Breast epithelium (tissue), 4 donors: ENCODE measurements around the gene ALDH7A1. TPM values are rescaled to one million over a fixed set of nuclear protein-coding genes. Genes with fewer than 3 reads are reported as not detected.

ENCODE experiments used
- DNase-seq, 2 donors: peaks; one replicate each; pipeline ENCODE4 v3.0.0-alpha.2; 2019; ENCODE audit warnings: low spot score in 2 of 2
- H3K27ac ChIP-seq, 2 donors: fragments of 200-600 bp; sonication (generic) in 1 of 2; one replicate each; pipeline ENCODE4 v1.5.1; 2016 to 2019; ENCODE audit warnings: mild to moderate bottlenecking in 1 of 2
- H3K27me3 ChIP-seq, 2 donors: fragments of 200-600 bp; sonication (generic) in 1 of 2; one replicate each; pipeline versions ENCODE4 v1.5.1 to v1.6.0; 2017 to 2019; ENCODE audit warnings: control low read depth in 1 of 2, mild to moderate bottlenecking in 1 of 2
- H3K36me3 ChIP-seq: fragments of 200-600 bp; one replicate; pipeline ENCODE4 v1.5.1; 2019
- H3K4me1 ChIP-seq, 2 donors: fragments of 200-600 bp; sonication (generic); one replicate each; pipeline ENCODE4 v1.5.1; 2016 to 2019; ENCODE audit warnings: control low read depth in 1 of 2
- H3K4me3 ChIP-seq, 3 donors: fragments of 200-600 bp; sonication (generic); 1 replicate in 2 of 3; 2 replicates in 1 of 3; pipeline ENCODE4 v1.5.1; 2016 to 2019; ENCODE audit warnings: mild to moderate bottlenecking in 3 of 3, moderate library complexity in 2 of 3
- H3K9me3 ChIP-seq, 2 donors: fragments of 200-600 bp; sonication (generic) in 1 of 2; one replicate each; pipeline ENCODE4 v1.5.1; 2016 to 2019; ENCODE audit warnings: control low read depth in 1 of 2
- POLR2A ChIP-seq: fragments of 450-650 bp; IDR thresholded peaks from one replicate; pipeline ENCODE4 v1.6.1; 2016; ENCODE audit warnings: antibody characterized with exemption, mild to moderate bottlenecking, moderate library complexity
- POLR2AphosphoS5 ChIP-seq, 3 donors: sonication (generic); formaldehyde crosslinking; IDR thresholded peaks; one replicate each; pipeline ENCODE4 v1.6.1; 2017; ENCODE audit warnings: antibody characterized with exemption in 3 of 3
- intact Hi-C: fragments of 100-400 bp; cut with DNase I; formaldehyde crosslinking; loops from one replicate; pipeline ENCODE4 v1.15.1; 2023; ENCODE audit warnings: low total_unique reads
- total RNA-seq, 3 donors: library from RNA; depleted of rRNA; stranded (reverse); fragments of >200 nt; gene quantifications; one replicate each; pipeline ENCODE4 v1.1.0, GENCODE V29; 2016
- TF ChIP-seq, protein P1 (sequence below), 3 donors: fragments of 450-650 bp; IDR thresholded peaks; one replicate each; pipeline ENCODE4 v1.5.1; 2016 to 2017; ENCODE audit warnings: antibody characterized with exemption in 3 of 3, mild to moderate bottlenecking in 3 of 3, moderate library complexity in 3 of 3

Gene ALDH7A1
- total RNA-seq, 3 donors from 2014 or later, result 38.7 to 83.0 (median 45.2) TPM

DNA sequence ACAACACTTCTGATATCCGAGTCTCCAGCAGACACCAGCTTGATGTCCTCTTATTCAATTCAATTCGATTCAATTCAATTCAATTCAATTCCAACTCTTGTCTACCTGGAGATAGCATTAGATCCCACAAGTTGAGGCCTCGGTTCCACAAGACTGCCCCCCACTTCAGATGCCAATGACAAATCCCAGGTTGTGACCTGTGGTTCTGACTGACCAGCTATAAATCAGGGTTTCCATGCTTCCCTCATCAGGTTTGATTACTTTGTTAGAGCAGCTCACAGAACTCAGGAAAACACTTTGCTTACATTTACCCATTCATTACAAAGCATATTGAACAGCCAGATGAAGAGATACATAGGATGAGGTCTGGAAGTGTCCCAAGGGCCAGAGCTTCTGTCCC lies 82.6 kb downstream of the ALDH7A1 start:
- intact Hi-C loops, result no loop called here

DNA sequence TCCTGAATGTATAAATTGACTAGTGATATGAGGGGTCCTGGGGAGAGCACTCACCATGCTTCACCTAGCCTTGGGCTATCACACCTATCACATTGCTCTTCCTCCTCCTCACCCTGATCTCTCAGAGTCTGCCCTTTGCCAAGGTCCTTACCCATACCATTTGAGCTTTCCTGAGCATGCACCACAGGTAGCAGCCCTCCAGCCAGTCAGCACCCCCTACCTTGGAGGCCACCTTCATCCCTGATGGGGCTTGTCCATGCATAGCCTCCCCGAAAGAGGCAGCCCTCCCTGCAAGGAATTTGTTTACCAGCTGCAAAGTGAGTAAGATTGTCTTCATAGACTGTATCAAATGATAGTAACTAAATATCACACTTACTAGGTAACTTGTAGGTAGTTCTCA lies 83.1 kb downstream of the ALDH7A1 start:
- Histone ChIP-seq H3K27ac (peak overlapping the region in 1 of 2 donors; percentile 79), H3K27me3 (no peaks in the 10 kb centered on the region), H3K4me1 (peaks cover 0 to 8% of the 10 kb centered on the region in 2 donors), H3K9me3 (no peaks in the 10 kb centered on the region), H3K36me3 (no peaks in the 10 kb centered on the region), H3K4me3 (no peak overlapping the region)
- TF ChIP-seq POLR2A (no peak), POLR2AphosphoS5 (IDR thresholded peaks at IDR 0.05) (no peak)
- TF ChIP-seq, protein P1, sequence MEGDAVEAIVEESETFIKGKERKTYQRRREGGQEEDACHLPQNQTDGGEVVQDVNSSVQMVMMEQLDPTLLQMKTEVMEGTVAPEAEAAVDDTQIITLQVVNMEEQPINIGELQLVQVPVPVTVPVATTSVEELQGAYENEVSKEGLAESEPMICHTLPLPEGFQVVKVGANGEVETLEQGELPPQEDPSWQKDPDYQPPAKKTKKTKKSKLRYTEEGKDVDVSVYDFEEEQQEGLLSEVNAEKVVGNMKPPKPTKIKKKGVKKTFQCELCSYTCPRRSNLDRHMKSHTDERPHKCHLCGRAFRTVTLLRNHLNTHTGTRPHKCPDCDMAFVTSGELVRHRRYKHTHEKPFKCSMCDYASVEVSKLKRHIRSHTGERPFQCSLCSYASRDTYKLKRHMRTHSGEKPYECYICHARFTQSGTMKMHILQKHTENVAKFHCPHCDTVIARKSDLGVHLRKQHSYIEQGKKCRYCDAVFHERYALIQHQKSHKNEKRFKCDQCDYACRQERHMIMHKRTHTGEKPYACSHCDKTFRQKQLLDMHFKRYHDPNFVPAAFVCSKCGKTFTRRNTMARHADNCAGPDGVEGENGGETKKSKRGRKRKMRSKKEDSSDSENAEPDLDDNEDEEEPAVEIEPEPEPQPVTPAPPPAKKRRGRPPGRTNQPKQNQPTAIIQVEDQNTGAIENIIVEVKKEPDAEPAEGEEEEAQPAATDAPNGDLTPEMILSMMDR (IDR thresholded peaks at IDR 0.05), result no peak
- no peak for DNase-seq
- intact Hi-C loops, result no loop called here

More for the DNA sequence above, 82.6 kb downstream of the ALDH7A1 start:
- Histone ChIP-seq H3K27ac (peak overlapping the region; percentile 79 to 88), H3K36me3 (no peaks in the 10 kb centered on the region), H3K9me3 (no peaks in the 10 kb centered on the region), H3K4me1 (peaks cover 0 to 8% of the 10 kb centered on the region in 2 donors), H3K4me3 (no peak overlapping the region), H3K27me3 (no peaks in the 10 kb centered on the region)
- TF ChIP-seq POLR2AphosphoS5 (IDR thresholded peaks at IDR 0.05) (no peak), POLR2A (no peak)
- TF ChIP-seq, protein P1 (IDR thresholded peaks at IDR 0.05), result no peak
- DNase-seq, result no peak

DNA sequence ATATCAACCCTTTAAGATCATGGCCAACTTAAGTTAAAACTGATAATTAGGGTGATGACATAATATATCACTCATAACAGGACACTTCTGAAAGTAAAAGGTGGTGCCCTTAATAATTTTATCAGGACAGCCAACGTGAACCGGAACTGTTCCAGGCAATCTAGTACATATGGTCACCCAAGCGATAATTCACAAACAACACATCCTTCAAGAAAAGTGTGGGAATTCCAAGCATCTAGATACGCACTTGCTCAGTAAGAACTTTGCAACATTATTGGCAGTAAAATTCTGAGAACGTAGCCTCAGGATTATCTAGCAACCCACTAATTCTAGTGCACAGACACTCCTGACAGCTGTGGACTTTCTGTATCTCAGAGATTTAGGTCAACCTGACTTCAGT lies 85.7 kb downstream of the ALDH7A1 start:
- TF ChIP-seq POLR2A (no peak), POLR2AphosphoS5 (IDR thresholded peaks at IDR 0.05) (no peak)
- TF ChIP-seq, protein P1 (IDR thresholded peaks at IDR 0.05), result no peak
- peaks cover 0 to 8% of the 10 kb centered on the region in 2 donors for H3K4me1 ChIP-seq
- DNase-seq, result no peak
- H3K9me3 ChIP-seq, result no peaks in the 10 kb centered on the region
- H3K36me3 ChIP-seq, result no peaks in the 10 kb centered on the region
- no peak overlapping the region for H3K4me3 ChIP-seq
- H3K27ac ChIP-seq, result peak overlapping the region; percentile 45 to 71
- intact Hi-C loops, result no loop called here
- no peaks in the 10 kb centered on the region for H3K27me3 ChIP-seq

DNA sequence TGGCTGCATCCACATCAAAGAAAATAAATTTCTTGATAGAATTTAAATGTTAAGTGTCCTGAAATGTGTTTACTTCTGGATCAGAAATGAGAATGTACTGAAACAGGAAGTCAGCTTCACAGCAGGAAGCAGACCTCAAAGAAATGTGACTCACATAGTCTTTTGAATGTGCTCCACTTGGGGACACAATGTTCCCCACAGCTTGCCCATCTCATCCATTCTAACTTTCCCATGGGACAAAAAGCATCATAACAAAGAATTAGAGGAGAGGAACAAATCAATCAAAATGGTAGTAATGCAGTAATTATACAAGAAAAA lies 86.1 kb downstream of the ALDH7A1 start:
- TF ChIP-seq POLR2AphosphoS5 (IDR thresholded peaks at IDR 0.05), result peak in 2 of 3 donors; percentile 67 to 94
- TF ChIP-seq, protein P1 (IDR thresholded peaks at IDR 0.05), result no peak
- DNase-seq, result no peak
- intact Hi-C loops, result no loop called here
- no peaks in the 10 kb centered on the region for H3K36me3 ChIP-seq
- H3K27ac ChIP-seq, result peak overlapping the region; percentile 71 to 81
- no peaks in the 10 kb centered on the region for H3K9me3 ChIP-seq
- peaks cover 3 to 8% of the 10 kb centered on the region in 2 donors for H3K4me1 ChIP-seq
- H3K27me3 ChIP-seq, result no peaks in the 10 kb centered on the region
- H3K4me3 ChIP-seq, result no peak overlapping the region

DNA sequence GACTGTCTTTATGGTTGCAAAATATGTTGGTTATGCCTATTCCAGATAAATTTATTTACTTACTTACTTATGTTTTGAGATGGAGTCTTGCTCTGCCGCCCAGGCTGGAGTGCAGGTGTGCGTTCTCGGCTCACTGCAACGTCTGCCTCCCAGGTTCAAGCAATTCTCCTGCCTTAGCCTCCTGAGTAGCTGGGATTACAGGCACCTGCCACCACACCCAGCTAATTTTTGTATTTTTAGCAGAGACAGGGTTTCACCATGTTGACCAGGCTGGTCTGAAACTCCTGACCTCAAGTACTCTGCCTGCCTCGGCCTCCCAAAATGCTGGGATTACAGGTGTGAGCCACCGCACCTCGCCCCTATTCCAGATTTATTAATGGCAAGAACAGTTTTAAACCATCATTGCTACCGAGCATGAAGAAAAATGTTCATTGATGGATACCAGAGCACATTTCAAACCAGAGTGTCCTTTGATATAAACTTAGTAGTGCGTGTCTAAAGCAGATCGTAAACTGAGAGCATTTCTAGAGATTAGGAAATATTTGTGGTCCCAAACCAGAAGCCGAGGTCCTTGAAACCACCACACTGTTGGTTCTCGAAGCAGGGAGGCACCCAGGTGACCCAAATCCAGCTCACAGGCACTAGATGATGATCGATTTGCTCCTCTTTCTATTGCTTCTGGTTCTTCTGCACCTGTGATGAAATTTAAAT lies 86.6 kb downstream of the ALDH7A1 start:
- DNase-seq, result no peak
- intact Hi-C loops, result no loop called here
- no peak for TF ChIP-seq POLR2A
- TF ChIP-seq, protein P1 (IDR thresholded peaks at IDR 0.05), result no peak
- no peak for TF ChIP-seq POLR2AphosphoS5 (IDR thresholded peaks at IDR 0.05)
- Histone ChIP-seq H3K4me1 (peaks cover 6 to 8% of the 10 kb centered on the region in 2 donors), H3K27me3 (no peaks in the 10 kb centered on the region), H3K36me3 (no peaks in the 10 kb centered on the region), H3K9me3 (no peaks in the 10 kb centered on the region), H3K4me3 (peak overlapping the region in 1 of 3 donors; percentile 6), H3K27ac (peak overlapping the region; percentile 71 to 81)
